GM12878 (cell line): ENCODE results near the gene MUC16. TPM values are rescaled to one million over a fixed set of nuclear protein-coding genes. Genes with fewer than 3 reads are reported as not detected.

Source experiments
- LARP7 ChIP-seq: fragments of 450-650 bp; IDR thresholded peaks from 2 replicates; pipeline ENCODE4 v1.6.1; 2017; ENCODE audit warnings: mild to moderate bottlenecking
- RB1 ChIP-seq: fragments of 450-650 bp; formaldehyde crosslinking; IDR thresholded peaks from 2 replicates; pipeline ENCODE4 v1.6.1; 2017; ENCODE audit warnings: mild to moderate bottlenecking, borderline replicate concordance
- RELA ChIP-seq: fragments of 450-650 bp; IDR thresholded peaks from 2 replicates; pipeline ENCODE4 v1.8.0; 2014; ENCODE audit warnings: borderline replicate concordance; ENCODE audit not compliant: partially characterized antibody
- ZNF384 ChIP-seq: IDR thresholded peaks from 2 replicates; pipeline ENCODE4 v1.6.1; 2012; ENCODE audit warnings: low read depth, mild to moderate bottlenecking, low read length, improper control_type of control experiment, borderline replicate concordance
- polyA plus RNA-seq, 11 experiments: library from polyadenylated mRNA; depleted of rRNA in 4 of 11; unstranded in 6 of 11; stranded (reverse) in 5 of 11; fragments of >200 nt; fragmentation: Nextera tagmentation in 4 of 11; fragmentation: Illumina TruSeq in 1 of 11; extraction: Ambion mirVana in 4 of 11; extraction: Trizol in 1 of 11; gene quantifications; 1 replicate in 1 of 11; 2 replicates in 10 of 11; pipeline versions ENCODE4 v1.2.1 to v1.2.3, GENCODE V29; 2011 to 2016; ENCODE audit warnings: inconsistent platforms in 2 of 11, missing spikeins in 2 of 11, low read depth in 1 of 11
- total RNA-seq, 4 experiments: library from RNA; depleted of rRNA in 3 of 4; stranded (reverse); fragments of >200 nt in 3 of 4; fragmentation: Illumina TruSeq in 1 of 4; extraction: Trizol in 1 of 4; gene quantifications; 2 replicates each; pipeline versions ENCODE4 v1.2.1 to v1.2.3, GENCODE V29; 2013 to 2021
- TF ChIP-seq, protein P1 (sequence below): fragments of 450-650 bp; IDR thresholded peaks from 2 replicates; pipeline ENCODE4 v1.6.1; 2017; ENCODE audit warnings: antibody characterized with exemption, mild to moderate bottlenecking, moderate library complexity
- TF ChIP-seq, protein P2 (sequence below): fragments of 450-650 bp; IDR thresholded peaks from 2 replicates; pipeline ENCODE4 v1.6.1; 2017; ENCODE audit warnings: mild to moderate bottlenecking, moderate library complexity

MUC16 gene
- total and polyA plus RNA-seq, 10 of the 15 experiments (the other 5 are each of a cell fraction or from before 2014, with no cell fraction given): under 0.01 TPM; not detected in 8

DNA sequence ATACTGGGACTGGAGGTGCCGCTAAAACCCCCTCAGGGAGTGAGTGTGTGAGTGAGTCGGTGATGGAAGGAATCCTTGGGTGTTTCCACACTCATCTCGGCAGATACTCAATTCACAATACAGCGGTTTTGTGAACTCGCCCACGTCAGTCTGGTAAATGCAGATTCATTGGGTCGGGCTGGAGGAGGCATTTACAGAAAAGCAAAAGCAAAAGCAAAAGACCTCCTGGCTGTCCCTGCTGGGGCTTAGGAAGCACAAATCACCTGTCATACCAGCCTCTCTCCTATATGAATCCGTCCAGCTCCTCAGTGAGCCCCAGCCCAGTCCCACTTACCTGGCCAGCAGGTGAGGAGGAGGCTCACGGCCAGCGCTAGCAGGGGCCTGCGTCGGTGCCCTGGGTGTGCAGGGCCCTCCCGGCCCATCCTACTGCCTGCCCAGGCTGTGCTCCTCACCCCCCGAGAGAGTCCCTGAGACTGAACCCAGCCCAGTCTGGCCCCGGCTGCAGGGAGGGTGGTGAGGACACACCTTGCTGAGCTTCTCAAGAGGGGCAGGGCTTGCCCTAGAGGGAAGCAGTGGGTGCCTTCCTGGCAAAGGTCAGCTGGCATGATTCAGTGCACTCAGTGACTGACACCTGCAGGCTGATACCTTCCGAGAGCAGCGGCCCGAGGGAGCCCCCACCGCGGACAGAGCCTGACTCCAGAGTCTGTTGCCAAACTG lies at the start of gene MUC16 (continued):
- TF ChIP-seq, protein P1, sequence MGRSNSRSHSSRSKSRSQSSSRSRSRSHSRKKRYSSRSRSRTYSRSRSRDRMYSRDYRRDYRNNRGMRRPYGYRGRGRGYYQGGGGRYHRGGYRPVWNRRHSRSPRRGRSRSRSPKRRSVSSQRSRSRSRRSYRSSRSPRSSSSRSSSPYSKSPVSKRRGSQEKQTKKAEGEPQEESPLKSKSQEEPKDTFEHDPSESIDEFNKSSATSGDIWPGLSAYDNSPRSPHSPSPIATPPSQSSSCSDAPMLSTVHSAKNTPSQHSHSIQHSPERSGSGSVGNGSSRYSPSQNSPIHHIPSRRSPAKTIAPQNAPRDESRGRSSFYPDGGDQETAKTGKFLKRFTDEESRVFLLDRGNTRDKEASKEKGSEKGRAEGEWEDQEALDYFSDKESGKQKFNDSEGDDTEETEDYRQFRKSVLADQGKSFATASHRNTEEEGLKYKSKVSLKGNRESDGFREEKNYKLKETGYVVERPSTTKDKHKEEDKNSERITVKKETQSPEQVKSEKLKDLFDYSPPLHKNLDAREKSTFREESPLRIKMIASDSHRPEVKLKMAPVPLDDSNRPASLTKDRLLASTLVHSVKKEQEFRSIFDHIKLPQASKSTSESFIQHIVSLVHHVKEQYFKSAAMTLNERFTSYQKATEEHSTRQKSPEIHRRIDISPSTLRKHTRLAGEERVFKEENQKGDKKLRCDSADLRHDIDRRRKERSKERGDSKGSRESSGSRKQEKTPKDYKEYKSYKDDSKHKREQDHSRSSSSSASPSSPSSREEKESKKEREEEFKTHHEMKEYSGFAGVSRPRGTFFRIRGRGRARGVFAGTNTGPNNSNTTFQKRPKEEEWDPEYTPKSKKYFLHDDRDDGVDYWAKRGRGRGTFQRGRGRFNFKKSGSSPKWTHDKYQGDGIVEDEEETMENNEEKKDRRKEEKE: no peak
- TF ChIP-seq LARP7 (no peak), RB1 (no peak), RELA (no peak), ZNF384 (no peak)
- TF ChIP-seq, protein P2, sequence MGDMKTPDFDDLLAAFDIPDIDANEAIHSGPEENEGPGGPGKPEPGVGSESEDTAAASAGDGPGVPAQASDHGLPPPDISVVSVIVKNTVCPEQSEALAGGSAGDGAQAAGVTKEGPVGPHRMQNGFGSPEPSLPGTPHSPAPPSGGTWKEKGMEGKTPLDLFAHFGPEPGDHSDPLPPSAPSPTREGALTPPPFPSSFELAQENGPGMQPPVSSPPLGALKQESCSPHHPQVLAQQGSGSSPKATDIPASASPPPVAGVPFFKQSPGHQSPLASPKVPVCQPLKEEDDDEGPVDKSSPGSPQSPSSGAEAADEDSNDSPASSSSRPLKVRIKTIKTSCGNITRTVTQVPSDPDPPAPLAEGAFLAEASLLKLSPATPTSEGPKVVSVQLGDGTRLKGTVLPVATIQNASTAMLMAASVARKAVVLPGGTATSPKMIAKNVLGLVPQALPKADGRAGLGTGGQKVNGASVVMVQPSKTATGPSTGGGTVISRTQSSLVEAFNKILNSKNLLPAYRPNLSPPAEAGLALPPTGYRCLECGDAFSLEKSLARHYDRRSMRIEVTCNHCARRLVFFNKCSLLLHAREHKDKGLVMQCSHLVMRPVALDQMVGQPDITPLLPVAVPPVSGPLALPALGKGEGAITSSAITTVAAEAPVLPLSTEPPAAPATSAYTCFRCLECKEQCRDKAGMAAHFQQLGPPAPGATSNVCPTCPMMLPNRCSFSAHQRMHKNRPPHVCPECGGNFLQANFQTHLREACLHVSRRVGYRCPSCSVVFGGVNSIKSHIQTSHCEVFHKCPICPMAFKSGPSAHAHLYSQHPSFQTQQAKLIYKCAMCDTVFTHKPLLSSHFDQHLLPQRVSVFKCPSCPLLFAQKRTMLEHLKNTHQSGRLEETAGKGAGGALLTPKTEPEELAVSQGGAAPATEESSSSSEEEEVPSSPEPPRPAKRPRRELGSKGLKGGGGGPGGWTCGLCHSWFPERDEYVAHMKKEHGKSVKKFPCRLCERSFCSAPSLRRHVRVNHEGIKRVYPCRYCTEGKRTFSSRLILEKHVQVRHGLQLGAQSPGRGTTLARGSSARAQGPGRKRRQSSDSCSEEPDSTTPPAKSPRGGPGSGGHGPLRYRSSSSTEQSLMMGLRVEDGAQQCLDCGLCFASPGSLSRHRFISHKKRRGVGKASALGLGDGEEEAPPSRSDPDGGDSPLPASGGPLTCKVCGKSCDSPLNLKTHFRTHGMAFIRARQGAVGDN: no peak
- TF ChIP-seq, all 136 proteins: peak for 0
